GM19328 (cell line): ENCODE data around the gene TPP1.

Experiments used
- ATAC-seq: cut with Tn5 transposase; IDR thresholded peaks from one replicate; pipeline ENCODE4 v1.9.1; 2021; ENCODE audit warnings: mild to moderate bottlenecking, moderate library complexity; ENCODE audit not compliant: unreplicated experiment

TPP1 gene

DNA sequence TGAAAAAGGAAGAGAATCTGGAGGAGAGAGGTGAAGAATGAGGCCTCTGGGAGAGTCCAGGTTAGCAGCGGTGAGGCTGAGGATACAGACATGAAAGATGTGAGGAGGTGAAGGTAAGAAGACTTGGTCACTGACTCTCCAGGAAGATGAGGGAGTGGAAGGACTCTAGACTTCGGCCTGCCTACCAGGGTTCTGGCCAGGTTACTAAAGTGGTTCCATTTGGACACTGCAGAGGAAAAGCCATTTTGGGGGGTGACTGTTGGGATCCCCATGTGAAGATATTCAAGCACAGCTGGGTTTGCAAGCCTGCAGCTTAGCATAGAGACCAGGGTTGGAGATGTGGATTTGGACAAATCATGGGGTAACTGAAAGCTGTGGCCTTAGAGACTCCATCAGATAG, 28.6 kb upstream of the TPP1 start:
- no peak for ATAC-seq

GRCh38 chr11:6646918-6647679, 27.9 kb upstream of the TPP1 start:
- peak; percentile 80 for ATAC-seq

DNA sequence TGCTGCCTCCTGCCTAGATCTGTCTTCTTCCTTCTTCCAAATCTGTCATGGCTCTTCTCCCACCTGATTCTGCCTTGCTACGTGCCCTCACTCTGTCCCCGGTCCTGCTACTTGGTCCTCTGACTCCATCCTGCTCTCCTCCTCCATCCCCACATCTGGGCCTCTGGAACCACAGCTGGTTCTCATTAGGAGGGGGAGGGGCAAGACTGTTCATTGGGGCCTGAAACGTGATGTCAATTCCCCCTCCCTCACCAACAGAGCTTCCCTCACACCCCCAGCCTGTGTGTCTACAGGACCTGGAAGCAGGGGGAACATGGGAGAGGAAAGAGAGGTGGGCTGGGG, 27.3 kb upstream of the TPP1 start:
- no peak for ATAC-seq

DNA sequence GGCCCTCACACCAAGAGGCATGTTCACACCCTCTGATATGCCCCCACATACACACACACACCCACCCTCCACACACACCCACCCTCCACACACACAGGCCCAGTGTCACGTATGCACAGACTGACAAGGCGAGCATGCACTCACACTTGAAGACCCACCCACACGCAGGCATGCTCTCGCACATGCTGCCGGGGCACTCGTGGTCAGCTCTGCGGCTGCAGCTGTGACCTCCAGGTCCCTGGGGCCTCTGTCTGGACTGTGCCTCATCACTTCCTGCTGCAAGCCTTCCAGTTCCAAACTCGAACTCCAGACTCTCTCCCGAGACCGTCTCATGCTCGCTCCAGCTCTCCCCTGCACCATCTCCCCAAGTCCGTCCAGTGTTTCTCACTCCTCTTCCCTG, 26.8 kb upstream of the TPP1 start:
- no peak for ATAC-seq

- ATAC-seq = no peak
Observed at GRCh38 chr11:6642957-6643356, 23.7 kb upstream of the TPP1 start.

DNA sequence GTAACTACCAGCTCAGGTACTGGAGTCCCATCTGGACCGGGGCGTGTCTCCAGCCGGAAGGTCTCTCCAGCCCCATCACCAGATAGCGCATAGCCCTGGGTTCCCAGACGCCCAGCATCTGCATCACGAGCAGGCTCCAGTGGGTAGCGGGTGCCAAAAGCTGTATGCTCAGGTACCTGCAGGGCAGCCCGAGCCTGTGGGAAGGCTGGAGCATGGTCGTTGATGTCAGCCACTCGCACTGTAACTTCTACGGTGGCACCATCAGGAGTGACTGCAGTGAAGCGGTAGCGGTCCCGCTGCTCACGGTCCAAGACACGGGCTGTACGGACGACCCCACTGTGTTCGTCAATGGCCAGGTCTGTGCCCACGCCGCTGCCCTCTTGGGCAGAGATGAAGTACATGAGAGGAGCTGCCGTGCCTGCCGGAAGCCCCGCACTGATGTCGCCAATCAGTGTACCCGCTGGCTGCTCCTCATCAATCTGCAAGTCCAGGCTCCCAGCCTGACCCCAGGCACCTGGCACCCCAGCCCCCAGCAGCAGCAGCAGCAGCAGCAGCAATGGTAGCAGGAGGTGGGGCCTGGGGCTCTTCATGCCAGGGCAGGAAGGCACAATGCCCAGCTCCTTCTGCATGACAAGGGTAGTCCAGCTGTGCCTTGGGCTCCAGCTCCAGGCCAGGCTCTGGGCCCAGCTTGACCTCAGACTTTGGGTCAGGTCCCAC, 21.9 kb upstream of the TPP1 start:
- ATAC-seq = no peak

GRCh38 chr11:6640036-6640984, 21.1 kb upstream of the TPP1 start:
- no peak for ATAC-seq

DNA sequence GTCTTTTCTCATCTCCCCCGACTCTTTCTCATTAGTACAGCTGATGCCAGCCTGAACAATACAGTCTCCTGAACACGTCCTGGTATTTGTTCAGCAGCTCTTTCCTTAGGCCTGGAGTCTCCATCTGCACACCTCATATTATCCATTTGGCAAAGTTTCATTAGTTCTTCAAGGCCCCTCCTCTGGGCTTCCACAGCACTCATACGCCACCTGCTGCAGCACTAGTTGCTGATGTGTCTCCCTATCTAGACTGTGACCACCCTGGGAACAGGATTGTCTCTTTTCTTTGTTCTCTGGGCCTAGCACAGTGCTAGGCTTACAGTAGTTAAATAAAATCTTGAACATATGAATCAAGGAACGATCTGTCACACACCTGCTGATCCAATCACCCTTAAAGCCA, 19.2 kb upstream of the TPP1 start:
- ATAC-seq = no peak

DNA sequence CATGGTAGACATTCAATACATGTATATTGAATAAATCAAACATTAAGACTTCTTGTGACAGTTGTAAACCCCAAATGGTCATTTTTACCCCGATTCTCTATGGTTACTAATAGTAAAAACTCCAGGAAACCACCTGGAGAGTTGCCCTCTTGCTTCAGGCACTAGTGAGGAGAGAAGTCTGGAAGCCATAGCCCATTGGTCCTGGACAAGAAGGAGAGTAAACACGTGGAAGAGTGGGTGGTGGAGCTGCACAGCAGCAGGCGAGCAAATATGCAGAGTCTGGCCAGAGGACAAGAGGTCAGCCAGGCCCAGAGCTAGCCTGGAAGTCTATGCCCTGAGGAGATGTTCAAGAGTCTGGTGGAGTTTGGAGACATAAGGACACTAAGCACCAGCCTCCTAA, 18.6 kb upstream of the TPP1 start:
- no peak for ATAC-seq

GRCh38 chr11:6636480-6636879, 17.3 kb upstream of the TPP1 start:
- ATAC-seq = no peak

GRCh38 chr11:6635082-6635932, 16.1 kb upstream of the TPP1 start:
- no peak for ATAC-seq

GRCh38 chr11:6634534-6634933, 15.3 kb upstream of the TPP1 start:
- ATAC-seq = no peak

- no peak for ATAC-seq
Observed at GRCh38 chr11:6633422-6634408, 14.5 kb upstream of the TPP1 start.

DNA sequence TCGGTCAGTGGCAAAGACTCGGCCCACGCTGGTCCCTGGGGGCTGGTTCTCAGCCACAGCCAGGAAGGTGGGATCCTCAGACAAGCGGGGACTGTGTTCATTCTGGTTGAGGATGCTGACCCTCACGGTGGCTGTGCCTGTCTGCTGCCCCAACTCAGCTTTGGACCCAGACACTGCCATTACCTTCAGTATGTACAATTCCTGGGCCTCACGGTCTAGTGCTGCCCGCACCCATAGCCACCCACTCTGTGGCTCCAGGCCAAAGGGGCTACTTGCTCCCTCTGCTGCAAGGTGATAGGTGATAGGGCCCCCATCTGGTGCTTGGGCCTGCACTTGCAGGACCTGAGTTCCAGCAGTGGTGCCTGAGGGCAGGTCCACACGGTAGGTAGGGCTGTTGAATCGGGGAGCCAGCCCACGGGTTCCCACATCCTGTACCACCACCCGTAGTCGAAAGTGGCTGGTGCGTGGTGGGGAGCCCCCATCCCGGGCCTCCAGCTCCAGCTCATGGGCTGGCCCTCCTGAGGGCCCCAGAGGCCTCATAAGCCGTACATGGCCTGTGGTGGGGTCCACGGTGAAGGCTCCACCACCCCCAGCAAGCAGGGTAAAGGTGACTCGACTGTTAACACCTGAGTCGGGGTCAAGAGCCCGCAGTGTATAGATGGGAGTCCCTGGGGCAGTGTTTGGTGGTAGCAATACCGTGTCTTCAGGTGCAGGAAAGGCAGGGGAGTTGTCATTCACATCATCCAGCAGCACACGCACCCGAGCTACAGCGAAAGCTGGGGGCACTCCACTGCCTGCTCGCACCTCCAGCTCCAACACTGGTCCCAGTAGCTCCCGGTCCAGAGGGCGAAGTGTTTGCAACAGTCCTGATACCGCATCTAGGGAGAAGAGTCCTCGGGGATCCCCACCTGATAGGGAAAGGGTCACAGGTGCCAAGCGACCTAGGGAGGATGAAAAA, 13.2 kb upstream of the TPP1 start:
- ATAC-seq = no peak

GRCh38 chr11:6631361-6631890, 12.2 kb upstream of the TPP1 start:
- ATAC-seq = no peak

GRCh38 chr11:6630632-6631291, 11.5 kb upstream of the TPP1 start:
- no peak for ATAC-seq

GRCh38 chr11:6629892-6630631, 10.8 kb upstream of the TPP1 start:
- ATAC-seq = no peak
